Fibroblast of mammary gland (primary cell): ENCODE results near the gene SIM2.

ENCODE experiments used
- DNase-seq: peaks from one replicate; pipeline ENCODE4 v3.0.0-alpha.2; 2010; ENCODE audit warnings: low read depth
- H3K4me3 ChIP-seq: 2 replicates; pipeline ENCODE4 v1.5.1; 2011; ENCODE audit warnings: low read depth, mild to moderate bottlenecking, low read length, moderate library complexity; ENCODE audit not compliant: control insufficient read depth
- CTCF ChIP-seq: conservative IDR thresholded peaks from 2 replicates; pipeline ENCODE4 v1.5.1; 2011; ENCODE audit warnings: low read depth, low read length, inconsistent platforms; ENCODE audit not compliant: control insufficient read depth, insufficient read depth

SIM2 gene

GRCh38 chr21:36692835-36693488 lies 6.0 kb upstream of the SIM2 start:
- DNase-seq = no peak
- no peak for TF ChIP-seq CTCF
- no peak overlapping the region for H3K4me3 ChIP-seq

- DNase-seq = no peak
- H3K4me3 ChIP-seq = no peak overlapping the region
- TF ChIP-seq CTCF = no peak
Measured at GRCh38 chr21:36693489-36694030, 5.4 kb upstream of the SIM2 start.

GRCh38 chr21:36694031-36694515 lies 4.8 kb upstream of the SIM2 start:
- no peak overlapping the region for H3K4me3 ChIP-seq
- no peak for TF ChIP-seq CTCF
- no peak for DNase-seq

GRCh38 chr21:36694593-36695282 lies 4.2 kb upstream of the SIM2 start:
- DNase-seq = no peak
- no peak for TF ChIP-seq CTCF
- no peak overlapping the region for H3K4me3 ChIP-seq

- no peak overlapping the region for H3K4me3 ChIP-seq
- DNase-seq = no peak
- TF ChIP-seq CTCF = no peak
Measured at GRCh38 chr21:36695283-36695634, 3.7 kb upstream of the SIM2 start.

GRCh38 chr21:36695671-36696389 lies 3.1 kb upstream of the SIM2 start:
- TF ChIP-seq CTCF = no peak

More at GRCh38 chr21:36695671-36696389, 3.1 kb upstream of the SIM2 start:
- no peak overlapping the region for H3K4me3 ChIP-seq
- no peak for DNase-seq
